ENCODE measurements around the gene LRGUK. TPM values are rescaled to one million over a fixed set of nuclear protein-coding genes. Genes with fewer than 3 reads are reported as not detected.
A peak's percentile ranks its signal among the peaks of the same experiment; 100 is the strongest.

The LRGUK gene
- total RNA-seq, 8 experiments from 2014 or later = 0.31 to 6.7 (median 1.7) TPM

GRCh38 chr7:134140889-134141867 lies 14.0 kb downstream of the LRGUK start:
- in situ Hi-C loops (cut with MboI; ENCODE audit: low pct_unique_long_range_greater_than_20kb in 2 of 9, low sequenced_read_pairs in 9 of 9, unreplicated experiment in 9 of 9) = loop anchor here in 1 of 9 experiments (25.0 kb wide), 1 partner anchor 271 kb away; no protein-coding TSS in a partner anchor
- 0 to 89% (median 56%) methylated on average over 4 to 17 of the region's 18 CpGs for WGBS, 10 experiments
- Histone ChIP-seq H3K4me1 (replicated peaks in 1 of 2) (no peaks in the 10 kb centered on the region), H3K4me3 (no peak overlapping the region), H3K27ac (no peak overlapping the region)
- peak; percentile 80 to 96 (median 90) for ATAC-seq (replicated peaks in 6 of 8)

GRCh38 chr7:134141868-134142264 lies 14.7 kb downstream of the LRGUK start:
- no peak for ATAC-seq (replicated peaks in 6 of 8)
- H3K27ac ChIP-seq = no peak overlapping the region
- WGBS, 10 experiments = 33 to 94% (median 69%) methylated on average over 1 to 4 of the region's 5 CpGs; no CpG with 5 or more reads in 1 of the 10 experiments
- in situ Hi-C loops (cut with MboI; ENCODE audit: low pct_unique_long_range_greater_than_20kb in 2 of 9, low sequenced_read_pairs in 9 of 9, unreplicated experiment in 9 of 9) = loop anchor here in 1 of 9 experiments (25.0 kb wide), 1 partner anchor 270 kb away; no protein-coding TSS in a partner anchor
- no peak overlapping the region for H3K4me3 ChIP-seq
- no peaks in the 10 kb centered on the region for H3K4me1 ChIP-seq (replicated peaks in 1 of 2)

- Histone ChIP-seq H3K4me1 (replicated peaks in 1 of 2) (no peaks in the 10 kb centered on the region), H3K4me3 (no peak overlapping the region), H3K27ac (no peak overlapping the region)
- in situ Hi-C loops (cut with MboI; ENCODE audit: low pct_unique_long_range_greater_than_20kb in 2 of 9, low sequenced_read_pairs in 9 of 9, unreplicated experiment in 9 of 9) = no loop called here
- 25 to 69% (median 56%) methylated on average over 2 to 3 of the region's 3 CpGs; no CpG with 5 or more reads in 1 of the 10 experiments for WGBS, 10 experiments
- ATAC-seq (replicated peaks in 6 of 8) = peak in 3 of 8 experiments; percentile 57 to 99 (median 78)
Observed at GRCh38 chr7:134153493-134154136, 26.5 kb downstream of the LRGUK start.

GRCh38 chr7:134154581-134155130 lies 27.5 kb downstream of the LRGUK start:
- H3K27ac ChIP-seq = no peak overlapping the region
- H3K4me1 ChIP-seq (replicated peaks in 1 of 2) = no peaks in the 10 kb centered on the region
- peak in 1 of 8 experiments; percentile 27 for ATAC-seq (replicated peaks in 6 of 8)
- no peak overlapping the region for H3K4me3 ChIP-seq
- 0 to 100% (median 75%) methylated on average over 1 to 2 of the region's 2 CpGs; no CpG with 5 or more reads in 3 of the 10 experiments for WGBS, 10 experiments
- in situ Hi-C loops (cut with MboI; ENCODE audit: low pct_unique_long_range_greater_than_20kb in 2 of 9, low sequenced_read_pairs in 9 of 9, unreplicated experiment in 9 of 9) = no loop called here

- in situ Hi-C loops (cut with MboI; ENCODE audit: low pct_unique_long_range_greater_than_20kb in 2 of 9, low sequenced_read_pairs in 9 of 9, unreplicated experiment in 9 of 9) = no loop called here
Observed at GRCh38 chr7:134155206-134155605, 28.1 kb downstream of the LRGUK start.

GRCh38 chr7:134155871-134156270 lies 28.7 kb downstream of the LRGUK start:
- Histone ChIP-seq H3K4me3 (no peak overlapping the region), H3K4me1 (replicated peaks in 1 of 2) (no peaks in the 10 kb centered on the region), H3K27ac (no peak overlapping the region)
- in situ Hi-C loops (cut with MboI; ENCODE audit: low pct_unique_long_range_greater_than_20kb in 2 of 9, low sequenced_read_pairs in 9 of 9, unreplicated experiment in 9 of 9) = no loop called here
- 43 to 100% (median 74%) methylated on average over 1 to 5 of the region's 5 CpGs for WGBS, 10 experiments
- ATAC-seq (replicated peaks in 6 of 8) = no peak

More at GRCh38 chr7:134155206-134155605, 28.1 kb downstream of the LRGUK start:
- Histone ChIP-seq H3K4me1 (replicated peaks in 1 of 2) (no peaks in the 10 kb centered on the region), H3K4me3 (no peak overlapping the region), H3K27ac (no peak overlapping the region)
- ATAC-seq (replicated peaks in 6 of 8) = peak in 2 of 8 experiments; percentile 48 to 59
- WGBS, 10 experiments = 20 to 100% (median 75%) methylated on average over 1 to 2 of the region's 2 CpGs; no CpG with 5 or more reads in 1 of the 10 experiments

DNA sequence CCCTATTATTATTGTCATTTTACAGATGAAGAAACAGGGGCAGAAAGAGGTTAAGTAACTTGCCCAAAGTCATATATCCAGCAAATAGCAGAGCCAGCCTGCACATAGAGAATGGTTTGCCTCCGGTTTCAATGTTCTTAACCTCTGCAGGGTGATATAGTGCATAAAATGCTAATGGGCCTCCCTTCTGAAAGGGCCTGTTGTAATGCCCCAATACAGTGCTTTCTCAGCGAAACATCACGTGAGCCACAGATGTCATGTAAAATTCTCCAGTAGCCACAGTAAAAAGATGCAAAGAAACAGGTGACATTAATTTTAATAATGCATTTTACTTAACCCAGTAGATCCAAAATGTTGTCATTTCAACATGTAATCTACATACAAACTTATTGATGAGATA lies 38.1 kb downstream of the LRGUK start:
- H3K4me1 ChIP-seq (replicated peaks in 1 of 2) = peaks cover 3 to 13% of the 10 kb centered on the region in 2 donors
- in situ Hi-C loops (cut with MboI; ENCODE audit: low pct_unique_long_range_greater_than_20kb in 2 of 9, low sequenced_read_pairs in 9 of 9, unreplicated experiment in 9 of 9) = no loop called here
- 20 to 100% (median 50%) methylated on average over 1 to 3 of the region's 3 CpGs; no CpG with 5 or more reads in 2 of the 10 experiments for WGBS, 10 experiments
- ATAC-seq (replicated peaks in 6 of 8) = peak in 7 of 8 experiments; percentile 13 to 98 (median 71)
- H3K27ac ChIP-seq = no peak overlapping the region
- no peak overlapping the region for H3K4me3 ChIP-seq

GRCh38 chr7:134167250-134167649 lies 40.1 kb downstream of the LRGUK start:
- 33 to 100% (median 99%) methylated on average over 1 to 5 of the region's 5 CpGs; no CpG with 5 or more reads in 6 of the 10 experiments for WGBS, 10 experiments
- no peak overlapping the region for H3K27ac ChIP-seq
- no peak overlapping the region for H3K4me3 ChIP-seq
- ATAC-seq (replicated peaks in 6 of 8) = no peak
- in situ Hi-C loops (cut with MboI; ENCODE audit: low pct_unique_long_range_greater_than_20kb in 2 of 9, low sequenced_read_pairs in 9 of 9, unreplicated experiment in 9 of 9) = no loop called here
- H3K4me1 ChIP-seq (replicated peaks in 1 of 2) = peaks cover 3 to 13% of the 10 kb centered on the region in 2 donors

DNA sequence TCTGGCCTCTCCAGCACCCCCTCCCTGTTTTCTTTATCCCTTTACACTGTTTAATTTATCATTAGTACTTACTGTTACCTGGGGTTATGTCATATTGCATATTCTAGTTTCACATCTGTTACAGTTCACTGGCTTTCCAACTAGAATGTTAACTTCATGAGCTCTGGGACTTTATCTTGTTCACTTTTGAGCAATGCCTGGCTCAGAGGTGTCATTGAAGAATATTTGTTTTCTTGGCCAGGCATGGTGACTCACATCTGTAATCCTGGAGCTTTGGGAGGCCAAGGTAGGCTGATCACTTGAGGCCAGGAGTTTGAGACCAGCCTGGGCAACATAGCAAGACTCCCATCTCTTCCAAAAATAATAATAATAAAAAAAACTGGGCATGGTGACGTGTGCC lies 40.7 kb downstream of the LRGUK start:
- WGBS, 10 experiments = 33 to 100% (median 100%) methylated on average over 1 of the region's 1 CpG; no CpG with 5 or more reads in 7 of the 10 experiments
- in situ Hi-C loops (cut with MboI; ENCODE audit: low pct_unique_long_range_greater_than_20kb in 2 of 9, low sequenced_read_pairs in 9 of 9, unreplicated experiment in 9 of 9) = no loop called here
- ATAC-seq (replicated peaks in 6 of 8) = no peak
- Histone ChIP-seq H3K4me1 (replicated peaks in 1 of 2) (peaks cover 3 to 13% of the 10 kb centered on the region in 2 donors), H3K27ac (no peak overlapping the region), H3K4me3 (no peak overlapping the region)

GRCh38 chr7:134174795-134175261 lies 47.7 kb downstream of the LRGUK start:
- peaks cover 7 to 12% of the 10 kb centered on the region in 2 donors for H3K4me1 ChIP-seq (replicated peaks in 1 of 2)
- no peak overlapping the region for H3K4me3 ChIP-seq
- in situ Hi-C loops (cut with MboI; ENCODE audit: low pct_unique_long_range_greater_than_20kb in 2 of 9, low sequenced_read_pairs in 9 of 9, unreplicated experiment in 9 of 9) = no loop called here
- no peak overlapping the region for H3K27ac ChIP-seq
- ATAC-seq (replicated peaks in 6 of 8) = peak in 7 of 8 experiments; percentile 93 to 99 (median 98)
- WGBS, 10 experiments = 30 to 83% (median 55%) methylated on average over 1 to 2 of the region's 2 CpGs; no CpG with 5 or more reads in 3 of the 10 experiments

- WGBS, 10 experiments = 42 to 93% (median 71%) methylated on average over 1 to 6 of the region's 6 CpGs; no CpG with 5 or more reads in 1 of the 10 experiments
- in situ Hi-C loops (cut with MboI; ENCODE audit: low pct_unique_long_range_greater_than_20kb in 2 of 9, low sequenced_read_pairs in 9 of 9, unreplicated experiment in 9 of 9) = no loop called here
- ATAC-seq (replicated peaks in 6 of 8) = peak in 3 of 8 experiments; percentile 11 to 29 (median 13)
- Histone ChIP-seq H3K27ac (no peak overlapping the region), H3K4me1 (replicated peaks in 1 of 2) (peaks cover 7 to 12% of the 10 kb centered on the region in 2 donors), H3K4me3 (no peak overlapping the region)
Observed at GRCh38 chr7:134175334-134176036, 48.3 kb downstream of the LRGUK start.

DNA sequence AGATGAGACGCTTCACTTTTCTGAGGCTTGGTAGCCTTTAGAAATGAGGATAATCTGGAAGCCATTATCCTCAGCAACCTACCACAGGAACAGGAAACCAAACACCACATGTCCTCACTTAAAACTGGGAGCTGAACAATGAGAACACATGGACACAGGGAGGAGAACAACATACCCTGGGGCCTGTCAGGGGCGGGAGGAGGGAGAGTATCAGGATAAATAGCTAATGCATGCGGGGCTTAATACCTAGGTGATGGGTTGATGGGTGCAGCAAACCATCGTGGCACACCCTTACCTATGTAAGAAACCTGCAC lies 48.9 kb downstream of the LRGUK start:
- Histone ChIP-seq H3K4me1 (replicated peaks in 1 of 2) (peaks cover 7 to 12% of the 10 kb centered on the region in 2 donors), H3K27ac (no peak overlapping the region), H3K4me3 (no peak overlapping the region)
- in situ Hi-C loops (cut with MboI; ENCODE audit: low pct_unique_long_range_greater_than_20kb in 2 of 9, low sequenced_read_pairs in 9 of 9, unreplicated experiment in 9 of 9) = no loop called here
- WGBS, 10 experiments = 0 to 100% (median 49%) methylated on average over 1 to 2 of the region's 4 CpGs; no CpG with 5 or more reads in 4 of the 10 experiments
- ATAC-seq (replicated peaks in 6 of 8) = no peak

Measured in motor neuron (in vitro differentiated cells).